CD4-positive, alpha-beta T cell treated with Interleukin-12 subunit alpha and Interleukin-12 subunit beta, for 1 hour (primary cell): Measurements from ENCODE around the gene EMD.
A peak's percentile ranks its signal among the peaks of the same experiment; 100 is the strongest.
"Not testable (repeated sequence)": the region's sequence is repeated elsewhere in the genome, so short reads cannot be mapped to it uniquely, and the experiment has no call there.

Experiments used
- DNase-seq: peaks from one replicate; pipeline ENCODE4 v3.0.0-alpha.2; 2020

EMD gene

GRCh38 chrX:154397888-154398667 lies 19.0 kb downstream of the EMD start, which contains the start of gene RPL10:
Gene RPL10, plus strand, starts transcription at chrX:154398377. Its CDS starts 143 bp downstream, at chrX:154398520.
- peak; percentile 94 for DNase-seq

GRCh38 chrX:154398668-154399526 lies 19.8 kb downstream of the EMD start:
- peak; percentile 87 for DNase-seq

GRCh38 chrX:154399527-154400368 lies 20.7 kb downstream of the EMD start:
- no peak for DNase-seq

GRCh38 chrX:154400369-154400817 lies 21.3 kb downstream of the EMD start:
- not testable (repeated sequence) for DNase-seq

GRCh38 chrX:154401045-154401799 lies 22.1 kb downstream of the EMD start:
- DNase-seq, result no peak

- no peak for DNase-seq
Observed at GRCh38 chrX:154401918-154402621, 23.0 kb downstream of the EMD start.

GRCh38 chrX:154402622-154403127 lies 23.6 kb downstream of the EMD start:
- DNase-seq, result no peak

GRCh38 chrX:154403192-154403591 lies 24.1 kb downstream of the EMD start:
- no peak for DNase-seq

GRCh38 chrX:154403858-154404257 lies 24.8 kb downstream of the EMD start:
- no peak for DNase-seq

- no peak for DNase-seq
Observed at GRCh38 chrX:154404625-154405192, 25.6 kb downstream of the EMD start.

GRCh38 chrX:154408659-154409221 lies 29.6 kb downstream of the EMD start:
- DNase-seq, result no peak

GRCh38 chrX:154409222-154409871 lies 30.3 kb downstream of the EMD start, which contains the start of gene DNASE1L1:
Gene DNASE1L1, minus strand, starts transcription at chrX:154409254. Its CDS starts 3,686 bp downstream, at chrX:154405568.
- no peak for DNase-seq

GRCh38 chrX:154411981-154412340 lies 32.9 kb downstream of the EMD start:
- peak; percentile 64 for DNase-seq

GRCh38 chrX:154412468-154412867 lies 33.4 kb downstream of the EMD start:
- peak; percentile 52 for DNase-seq

GRCh38 chrX:154413142-154413541 lies 34.0 kb downstream of the EMD start:
- DNase-seq, result no peak

GRCh38 chrX:154417157-154417556 lies 38.1 kb downstream of the EMD start:
- DNase-seq, result no peak

- DNase-seq, result no peak
Observed at GRCh38 chrX:154419189-154419588, 40.1 kb downstream of the EMD start.

- DNase-seq, result no peak
Observed at GRCh38 chrX:154419688-154420401, 40.8 kb downstream of the EMD start.

- DNase-seq, result no peak
Observed at GRCh38 chrX:154420402-154420756, 41.3 kb downstream of the EMD start.
